HCT116 (cell line): Measurements from ENCODE around the gene MYOZ2.

Experiments
- CEBPB ChIP-seq: IDR thresholded peaks from 2 replicates; pipeline ENCODE4 v1.6.1; 2012; ENCODE audit warnings: low read depth
- CTCF ChIP-seq, 3 experiments: fragments of 200-600 bp in 1 of 3; sonication (generic) in 1 of 3; IDR thresholded peaks in 2 of 3; conservative IDR thresholded peaks in 1 of 3; 2 replicates each; pipeline ENCODE4 v1.5.1; 2012 to 2017; ENCODE audit warnings: low read depth in 2 of 3, low read length in 2 of 3, antibody characterized with exemption in 1 of 3, borderline replicate concordance in 1 of 3, control low read depth in 1 of 3, mild to moderate bottlenecking in 1 of 3, mixed read lengths in 1 of 3, mixed run types in 1 of 3, moderate library complexity in 1 of 3; ENCODE audit not compliant: insufficient read depth in 1 of 3

GRCh38 chr4:119232286-119232685 is 96.7 kb downstream of the MYOZ2 start:
- TF ChIP-seq CEBPB (no peak), CTCF (IDR thresholded peaks at IDR 0.05 in 2 of 3, conservative IDR thresholded peaks at IDR 0.05 in 1 of 3; ENCODE audit: borderline replicate concordance in 1 of 3, insufficient read depth in 1 of 3, low read depth in 2 of 3, low read length in 2 of 3) (no peak)
